HG03521 (cell line): ENCODE measurements around the gene ELFN2.
"Not testable (repeated sequence)": the region's sequence is repeated elsewhere in the genome, so short reads cannot be mapped to it uniquely, and the experiment has no call there.

Experiments used
- ATAC-seq: cut with Tn5 transposase; IDR thresholded peaks from one replicate; pipeline ENCODE4 v1.9.1; 2021; ENCODE audit warnings: mild to moderate bottlenecking, moderate library complexity; ENCODE audit not compliant: unreplicated experiment

ELFN2 gene

DNA sequence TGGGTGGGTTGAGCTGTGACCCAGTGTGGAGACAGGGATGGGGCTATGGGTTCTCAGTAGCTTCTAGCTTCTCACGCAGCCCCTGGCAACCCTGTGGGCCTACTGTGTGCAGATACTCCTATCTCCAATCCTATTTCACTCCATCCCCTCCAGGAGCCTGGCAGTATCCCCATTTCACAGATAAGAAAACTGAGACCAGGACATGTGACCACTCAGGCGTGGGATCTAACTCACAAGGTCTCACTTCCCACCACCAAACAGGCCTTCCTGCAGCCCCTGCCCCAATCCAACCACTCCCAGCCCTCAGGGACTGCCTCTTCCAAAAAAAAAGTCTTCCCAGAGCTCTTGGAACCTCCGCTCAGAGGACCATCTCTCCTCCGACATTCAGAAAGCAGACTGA is 15.6 kb downstream of the ELFN2 start:
- no peak for ATAC-seq

DNA sequence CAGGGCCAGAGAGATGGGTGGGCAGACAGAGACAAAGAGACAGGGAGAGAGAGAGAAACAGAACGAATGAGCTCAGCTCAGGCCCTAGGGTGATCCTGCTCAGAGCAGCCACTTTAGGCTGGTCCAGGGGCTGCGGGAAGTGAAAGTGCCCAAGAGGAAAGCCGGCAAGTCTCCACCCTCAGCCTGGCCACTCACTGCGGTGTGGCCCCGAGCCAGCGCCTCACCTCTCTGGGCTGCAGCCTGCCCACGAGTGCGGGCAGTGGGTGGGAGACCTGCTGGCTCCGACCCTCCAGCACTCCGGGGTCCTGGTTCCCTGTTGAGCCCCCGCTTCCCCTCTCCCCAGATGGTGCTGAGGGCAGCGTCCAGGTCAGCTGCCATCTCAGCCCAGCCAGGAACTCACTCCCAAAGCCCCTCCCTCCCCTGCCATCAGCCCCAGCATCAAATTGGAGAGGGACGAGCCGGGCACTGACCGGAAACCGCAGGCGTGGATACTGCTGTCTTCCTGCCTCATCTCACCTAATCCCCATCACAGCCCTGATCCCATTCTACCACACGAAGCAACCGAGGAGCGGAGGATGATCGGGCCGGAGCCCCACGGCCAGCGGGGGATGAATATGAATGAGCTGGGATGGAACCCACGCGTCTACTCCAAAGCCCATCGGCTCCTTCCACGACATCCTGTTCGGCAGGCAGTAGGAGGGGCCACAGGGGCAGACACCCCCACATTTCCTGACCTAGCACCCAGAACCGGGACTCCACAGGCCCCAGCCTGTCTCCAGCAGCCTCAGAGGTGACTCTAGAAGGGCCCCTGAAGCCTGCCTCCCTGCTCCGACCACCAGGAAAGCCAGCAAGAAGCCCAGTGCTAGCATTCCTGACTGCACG is 16.9 kb downstream of the ELFN2 start:
- no peak for ATAC-seq

DNA sequence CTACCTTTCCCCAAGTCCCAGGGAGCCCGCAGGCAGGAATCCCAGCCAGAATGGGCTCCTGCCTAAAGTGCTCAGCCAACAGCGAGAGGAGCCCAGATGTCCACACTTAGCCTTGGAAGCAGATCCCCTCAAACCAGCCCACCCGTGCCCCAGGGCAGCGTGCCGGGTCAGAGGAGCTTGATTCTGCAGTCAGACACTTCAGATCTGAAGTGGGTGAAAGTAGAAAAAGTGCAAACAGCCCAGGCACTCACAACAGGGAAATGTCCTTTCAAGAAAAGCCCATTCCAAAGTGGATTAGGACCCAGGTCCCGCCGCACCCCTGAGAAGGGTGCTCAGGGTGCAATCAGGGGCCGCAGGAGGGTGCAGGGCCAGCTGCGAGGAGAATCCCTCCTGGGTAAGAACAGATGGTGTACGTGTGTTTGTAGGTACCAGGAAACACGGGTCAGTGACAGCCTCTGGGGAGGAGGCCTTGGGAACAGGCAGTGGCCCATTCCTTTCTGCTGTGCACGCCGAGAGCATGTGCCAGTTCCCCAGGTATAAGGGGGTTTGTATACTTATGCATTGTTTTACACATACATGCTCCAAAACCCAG is 17.7 kb downstream of the ELFN2 start:
- ATAC-seq: no peak

DNA sequence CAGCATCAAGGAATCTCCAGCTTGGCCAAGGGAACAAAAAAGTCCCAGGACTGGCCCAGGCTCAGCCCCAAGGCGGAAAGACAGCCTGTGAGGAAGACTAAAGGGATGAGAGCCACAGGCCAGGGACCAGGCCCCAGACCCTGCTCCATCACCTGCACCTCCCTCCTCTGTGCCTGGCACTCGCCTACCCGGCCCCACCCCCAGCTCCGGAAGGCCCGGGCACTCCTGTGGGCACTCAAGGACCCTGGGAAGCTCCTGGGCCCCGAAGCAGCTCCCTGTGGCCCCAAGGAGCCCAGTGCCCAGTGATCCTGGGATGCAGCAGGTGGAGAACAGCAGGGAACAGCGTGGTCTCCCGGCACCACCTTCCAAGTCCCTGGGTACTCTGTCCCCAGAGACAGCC is 18.2 kb downstream of the ELFN2 start:
- no peak for ATAC-seq

DNA sequence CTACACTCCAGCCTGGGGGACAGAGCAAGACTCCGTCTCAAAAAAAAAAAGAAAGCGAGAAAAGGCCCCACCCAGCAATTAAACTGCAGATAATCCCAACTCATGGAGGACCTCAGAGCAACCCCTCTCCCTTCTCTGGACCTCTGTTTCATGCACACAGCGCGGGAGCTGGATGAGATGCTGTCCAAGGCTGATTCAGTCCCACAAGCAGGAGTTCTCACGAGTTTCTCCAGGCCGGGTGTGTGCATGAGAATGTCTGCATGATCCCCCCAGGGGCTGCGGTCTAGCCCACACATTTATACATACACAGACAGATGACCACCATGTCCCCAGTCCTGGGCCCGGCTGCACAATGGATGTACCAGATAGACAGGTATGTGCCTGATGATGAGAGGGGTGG is 19.4 kb downstream of the ELFN2 start:
- no peak for ATAC-seq

DNA sequence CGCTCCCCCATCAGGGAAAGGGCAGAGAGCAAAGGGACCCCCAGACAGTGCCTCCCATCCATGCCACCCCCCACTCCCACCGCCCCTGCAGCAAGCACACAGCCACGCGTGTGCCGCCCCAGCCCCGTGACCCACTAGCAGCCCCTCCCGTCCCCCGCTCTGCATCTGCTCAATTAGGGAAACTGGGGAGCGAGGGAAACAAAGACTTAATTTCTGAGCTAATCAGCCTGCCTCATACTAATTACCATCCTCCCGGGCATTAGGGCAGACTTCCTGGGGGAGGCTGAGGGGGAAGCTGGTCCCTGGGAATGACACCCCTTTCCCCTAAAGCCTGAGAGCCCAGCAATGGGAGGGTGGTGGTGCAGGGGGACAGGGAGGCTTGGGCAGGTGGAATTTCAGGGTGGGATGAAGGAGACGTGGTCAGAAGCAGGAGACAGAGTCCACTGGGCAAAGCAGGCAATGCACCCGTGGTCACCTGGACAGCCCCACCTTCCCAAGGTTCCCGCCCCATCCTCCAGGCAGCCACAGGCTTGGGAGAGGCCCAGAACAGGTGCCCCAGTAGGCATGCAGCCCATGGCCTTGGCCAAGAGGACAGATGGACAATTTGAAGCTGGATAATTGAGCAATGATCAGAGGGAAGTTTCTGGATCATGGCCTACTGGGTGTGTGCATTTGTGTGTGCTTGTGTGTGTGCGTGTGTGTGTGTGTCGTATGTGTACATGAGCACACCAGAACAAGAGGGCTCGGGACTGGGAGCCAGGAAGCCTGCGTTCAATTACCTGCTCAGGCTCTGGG is 20.6 kb downstream of the ELFN2 start:
- ATAC-seq: no peak

DNA sequence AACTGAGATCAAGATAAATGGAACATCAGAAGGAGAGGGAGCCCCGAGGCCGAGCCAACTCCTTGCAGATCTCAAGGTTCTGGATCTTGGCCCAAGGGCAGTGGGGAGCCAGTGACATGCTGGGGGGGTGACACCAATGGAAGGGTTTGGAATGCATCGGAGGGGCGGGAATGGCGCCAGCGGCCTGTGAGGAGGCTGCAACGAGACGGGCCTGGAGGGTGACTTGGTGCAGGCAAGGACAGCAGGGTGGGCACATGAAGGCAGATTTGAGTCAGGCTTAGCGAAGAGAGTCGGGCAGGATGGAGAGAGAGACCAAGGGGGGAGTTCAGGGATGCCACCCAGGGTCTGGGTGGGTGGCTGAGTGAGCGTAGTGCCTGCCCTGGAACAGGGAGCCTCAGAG is 23.2 kb downstream of the ELFN2 start:
- no peak for ATAC-seq

DNA sequence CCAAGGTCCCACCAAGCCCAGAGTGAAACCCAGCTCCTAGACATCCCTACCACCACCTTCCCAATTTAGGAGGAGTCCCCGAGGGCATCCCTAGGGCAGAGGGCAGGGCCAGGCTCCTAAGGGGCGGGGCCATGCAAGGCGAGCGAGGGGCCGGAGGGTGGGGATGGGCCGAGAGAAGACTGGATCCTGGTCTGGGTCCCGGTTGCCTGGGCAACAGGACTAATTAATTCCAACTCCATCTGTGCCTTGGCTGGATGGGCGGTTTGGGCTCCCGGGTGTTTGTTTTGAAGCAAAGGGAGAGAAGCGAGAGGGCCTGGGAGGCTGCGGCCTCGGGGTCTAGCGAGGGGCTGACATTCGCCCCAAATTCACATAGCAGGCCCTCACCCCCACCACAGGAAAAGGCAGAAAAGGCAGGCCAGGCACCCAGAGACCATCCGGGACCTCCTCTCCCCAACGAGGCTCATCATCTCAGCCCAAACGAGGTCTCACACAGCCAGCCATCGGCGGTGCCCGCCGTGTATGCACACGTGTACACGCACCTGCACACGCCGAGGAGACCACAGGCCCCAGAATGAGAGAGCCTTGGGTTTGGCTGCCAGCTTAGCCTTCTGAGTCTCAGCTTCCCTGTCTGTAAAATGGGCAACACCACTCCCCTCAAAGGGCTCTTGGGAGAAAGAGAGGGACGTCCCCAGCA is 23.9 kb downstream of the ELFN2 start:
- no peak for ATAC-seq

DNA sequence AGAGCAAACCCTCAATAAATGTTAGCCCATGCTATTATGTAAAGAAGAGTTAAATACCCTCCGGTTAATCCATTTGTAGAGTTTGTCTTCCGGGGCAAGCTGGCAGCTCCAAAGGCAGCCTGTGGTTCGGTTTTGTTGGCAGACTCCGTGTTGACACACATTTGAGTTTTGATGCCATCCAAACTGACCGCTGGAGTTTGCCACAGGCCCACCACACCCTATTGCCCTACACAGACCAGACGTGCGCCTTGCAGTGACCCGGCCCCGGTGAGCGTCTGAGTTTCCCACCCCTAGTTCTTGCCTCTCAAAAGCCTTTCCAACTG is 25.1 kb downstream of the ELFN2 start:
- ATAC-seq: no peak

DNA sequence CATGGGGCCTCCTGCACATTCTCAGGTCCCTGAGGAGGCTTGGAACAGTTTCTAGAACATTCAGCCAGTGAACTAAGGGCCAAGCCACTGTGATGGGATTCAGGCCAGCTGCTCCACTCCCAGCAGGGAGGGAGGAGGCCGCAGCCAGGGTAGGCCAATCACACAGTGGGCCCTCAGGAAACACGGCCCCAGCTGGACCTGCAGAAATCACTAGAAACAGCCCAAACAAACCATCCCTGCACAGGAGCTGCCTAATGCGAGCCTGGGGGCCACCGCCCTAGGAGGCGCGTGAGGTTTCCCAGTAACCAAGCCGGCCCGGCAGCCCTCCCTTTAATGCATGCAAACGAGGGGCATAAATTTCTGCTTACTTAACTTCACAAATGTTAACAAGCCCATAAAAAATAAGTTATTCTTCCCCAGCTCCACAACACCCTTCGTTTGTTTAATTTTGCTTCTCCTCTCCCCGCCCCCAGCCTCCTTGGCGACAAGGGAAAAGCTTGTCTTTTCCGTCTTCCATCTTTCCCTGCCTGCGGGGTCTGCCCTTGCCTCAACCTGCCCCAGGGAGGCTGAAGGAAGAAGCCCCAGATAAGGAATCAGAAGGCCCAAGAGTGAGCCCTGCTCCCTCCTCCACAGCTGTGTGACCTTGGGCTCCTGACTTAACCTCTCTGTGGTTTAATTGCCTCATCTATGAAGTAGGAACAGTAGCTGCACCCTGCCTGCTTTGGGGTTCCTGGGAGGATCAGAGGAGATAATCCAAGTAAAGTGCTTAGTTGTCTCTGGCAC is 25.7 kb downstream of the ELFN2 start:
- ATAC-seq: no peak

DNA sequence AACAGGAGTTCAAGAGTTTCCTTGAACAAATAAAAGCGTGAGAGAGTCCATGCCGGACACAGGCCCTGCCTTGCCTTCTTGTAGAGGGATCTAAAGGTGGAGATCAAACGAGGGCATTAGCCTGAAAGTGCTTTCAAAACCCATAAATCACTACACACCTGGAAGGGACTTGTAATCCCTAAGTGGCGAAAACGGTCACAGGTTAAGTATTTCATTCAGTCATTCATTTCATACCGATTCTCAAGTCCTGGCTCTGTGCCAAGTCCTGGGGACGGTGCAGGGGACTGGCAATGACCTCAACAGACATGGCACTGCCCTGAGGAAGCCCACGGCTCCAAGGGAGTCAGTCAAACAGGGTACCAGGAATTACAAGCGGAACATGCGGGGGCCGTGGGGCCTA is 26.6 kb downstream of the ELFN2 start:
- no peak for ATAC-seq

DNA sequence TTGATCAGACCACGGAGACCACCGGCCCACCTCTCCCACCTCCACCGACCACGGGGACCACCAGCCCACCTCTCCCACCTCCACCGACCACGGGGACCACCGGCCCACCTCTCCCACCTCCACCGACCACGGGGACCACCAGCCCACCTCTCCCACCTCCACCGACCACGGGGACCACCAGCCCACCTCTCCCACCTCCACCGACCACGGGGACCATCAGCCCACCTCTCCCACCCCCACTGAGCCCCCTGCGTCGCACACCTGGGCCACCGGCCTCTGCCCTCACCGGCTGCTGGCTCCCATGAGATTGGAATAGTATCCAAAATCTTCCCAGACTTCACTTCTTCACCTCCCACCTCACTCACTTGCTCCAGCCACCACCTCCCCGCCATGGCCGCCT is 27.8 kb downstream of the ELFN2 start:
- not testable (repeated sequence) for ATAC-seq

DNA sequence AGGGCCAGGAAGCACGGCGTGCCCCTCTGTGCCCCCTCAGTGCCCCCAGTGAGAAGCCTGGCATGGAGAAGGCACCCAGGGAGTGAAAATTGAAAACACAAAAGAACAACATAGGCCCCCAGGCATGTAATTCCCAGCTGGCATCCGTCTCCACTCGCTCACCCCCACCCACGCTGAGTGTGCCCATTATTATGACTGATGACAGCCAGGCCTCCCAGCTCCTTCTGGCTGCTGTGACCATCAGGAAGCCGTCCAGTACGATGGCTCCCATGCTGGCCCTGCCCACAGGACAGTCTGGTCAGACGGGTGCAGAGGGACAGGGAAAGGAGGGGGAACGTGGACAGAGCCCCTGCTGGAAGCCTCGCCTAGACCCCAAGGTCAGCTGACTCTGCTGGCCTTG is 30.1 kb downstream of the ELFN2 start:
- no peak for ATAC-seq

DNA sequence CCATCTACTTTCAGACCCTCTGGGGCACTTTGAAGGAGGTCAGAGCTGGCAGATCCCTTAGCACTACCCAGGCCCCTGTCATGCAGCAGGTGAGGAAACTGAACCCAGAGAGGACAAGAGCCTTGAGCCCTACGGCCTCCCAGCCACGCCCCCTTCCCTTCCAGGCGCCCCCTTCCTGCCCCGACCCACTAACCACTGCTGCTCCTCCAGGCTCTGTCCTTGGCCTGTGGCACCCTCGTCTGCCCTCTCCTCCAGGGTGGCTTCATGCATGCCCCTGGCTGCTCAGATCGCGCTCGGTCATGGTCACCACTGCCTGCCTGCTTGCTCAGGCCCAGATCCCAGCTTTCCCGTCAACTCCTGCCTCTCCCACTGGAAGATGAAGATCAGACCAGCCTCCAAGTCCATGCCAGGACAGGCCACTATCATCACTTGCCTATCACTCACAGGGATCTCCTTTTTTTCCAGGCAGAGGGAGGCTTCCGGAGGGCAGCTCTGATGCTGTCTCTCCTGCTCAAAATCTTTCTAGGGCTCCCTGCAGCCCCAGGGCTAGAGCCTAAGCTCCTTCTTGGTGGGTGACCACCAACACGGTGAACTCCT is 30.7 kb downstream of the ELFN2 start:
- ATAC-seq: no peak

DNA sequence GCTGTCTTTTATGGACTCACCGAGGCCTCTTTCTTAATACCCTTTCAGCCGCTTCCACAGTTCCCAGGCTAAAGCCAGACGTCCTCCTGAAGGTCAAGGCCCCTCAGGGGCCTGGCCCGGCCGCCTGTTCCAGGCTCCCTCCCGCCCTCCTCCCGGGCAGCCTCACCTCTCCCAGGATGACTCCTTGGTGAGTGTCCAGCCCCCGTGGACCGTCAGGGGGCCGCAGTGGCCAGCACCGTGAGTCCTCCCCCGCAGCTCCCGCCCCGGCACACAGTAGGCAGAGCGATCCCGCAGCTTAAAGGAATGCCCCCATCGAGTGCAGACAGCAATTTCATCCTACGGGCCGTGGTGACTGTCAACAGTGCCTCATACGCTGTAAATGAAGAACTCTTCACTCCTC is 32.9 kb downstream of the ELFN2 start:
- ATAC-seq: no peak

DNA sequence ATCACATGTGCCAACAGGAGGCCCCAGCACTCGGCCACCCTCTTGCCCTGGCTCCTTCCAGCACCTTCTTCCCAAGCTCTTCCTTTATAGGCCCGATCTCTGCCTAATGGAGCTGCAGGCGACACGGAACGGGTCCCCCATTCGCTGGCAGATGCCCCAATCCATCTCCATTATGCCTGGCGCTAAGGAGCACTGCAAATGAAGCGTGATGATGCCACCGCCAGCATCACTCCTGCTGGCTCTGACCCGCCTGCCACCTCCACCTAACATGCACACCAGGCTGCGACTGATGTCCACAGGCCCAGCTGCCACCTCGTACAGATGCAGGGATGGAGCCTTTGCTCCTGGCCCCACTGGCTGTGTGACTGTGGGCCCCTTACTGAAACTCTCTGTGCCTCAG is 33.5 kb downstream of the ELFN2 start:
- ATAC-seq: no peak

DNA sequence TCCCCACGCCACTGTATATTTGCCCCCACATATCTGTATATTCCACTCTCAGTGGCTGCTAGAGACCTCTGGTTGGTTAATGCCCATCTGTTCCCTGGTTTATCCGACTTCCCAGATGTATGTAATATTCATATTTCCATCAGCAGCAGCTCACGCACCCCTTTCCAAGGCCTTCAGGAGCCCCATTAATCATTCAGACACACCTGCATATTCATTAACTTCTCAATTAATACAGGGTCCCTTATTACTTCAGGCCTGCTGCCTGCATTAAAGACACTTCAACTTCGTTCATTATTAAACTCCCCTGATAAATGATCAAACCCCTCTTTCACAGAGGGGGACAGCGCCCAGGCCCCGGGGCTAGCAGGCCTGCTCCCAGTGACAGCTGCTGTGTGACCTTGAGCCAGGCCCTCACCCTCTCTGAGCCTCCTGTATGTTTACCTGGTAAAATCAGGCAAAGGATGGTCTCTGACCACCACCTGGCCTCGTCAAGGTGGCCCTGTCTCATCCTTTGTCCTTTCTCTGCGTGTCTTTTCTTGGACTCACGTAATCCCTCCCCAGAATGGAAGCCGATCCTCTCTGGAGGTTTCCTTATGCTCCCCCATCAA is 34.5 kb downstream of the ELFN2 start:
- no peak for ATAC-seq

DNA sequence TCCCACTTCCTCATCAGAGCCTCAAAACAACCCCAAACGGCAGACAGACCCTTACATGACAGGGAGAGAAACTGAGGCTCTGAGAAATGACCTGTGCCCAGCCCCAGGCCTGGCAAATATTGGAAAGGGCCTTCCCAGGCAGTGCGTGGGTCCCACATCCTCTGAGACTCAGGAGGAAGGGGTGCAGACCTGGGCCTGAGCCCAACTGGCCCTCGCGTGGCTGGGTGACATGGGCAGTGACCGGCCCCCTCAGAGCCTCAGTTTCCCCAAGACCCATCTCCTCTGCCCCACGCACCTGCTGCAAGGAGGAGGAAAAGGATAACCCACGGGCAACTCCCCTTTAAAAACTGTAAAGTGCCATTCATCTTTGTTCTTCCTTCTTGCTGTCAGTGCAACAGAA is 35.6 kb downstream of the ELFN2 start:
- ATAC-seq: no peak

DNA sequence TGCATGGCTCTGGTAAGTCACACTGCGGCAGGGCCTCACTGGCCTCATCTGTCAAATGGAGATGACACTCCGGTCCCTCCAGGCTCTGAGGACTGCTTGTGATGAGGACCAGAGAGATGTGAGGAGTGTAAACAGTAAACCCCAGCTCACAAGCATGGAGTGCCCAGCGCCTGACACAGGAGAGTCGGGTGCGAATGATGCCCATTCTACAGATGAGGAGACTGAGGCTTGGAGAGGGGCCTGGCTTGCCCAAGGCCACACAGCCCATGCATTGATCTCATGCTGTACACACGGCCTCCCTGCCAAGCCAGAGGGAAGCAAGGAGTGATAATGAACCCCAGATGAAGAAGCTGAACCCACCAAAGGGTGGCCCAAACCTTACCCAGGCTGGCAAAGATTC is 37.2 kb downstream of the ELFN2 start:
- ATAC-seq: no peak

DNA sequence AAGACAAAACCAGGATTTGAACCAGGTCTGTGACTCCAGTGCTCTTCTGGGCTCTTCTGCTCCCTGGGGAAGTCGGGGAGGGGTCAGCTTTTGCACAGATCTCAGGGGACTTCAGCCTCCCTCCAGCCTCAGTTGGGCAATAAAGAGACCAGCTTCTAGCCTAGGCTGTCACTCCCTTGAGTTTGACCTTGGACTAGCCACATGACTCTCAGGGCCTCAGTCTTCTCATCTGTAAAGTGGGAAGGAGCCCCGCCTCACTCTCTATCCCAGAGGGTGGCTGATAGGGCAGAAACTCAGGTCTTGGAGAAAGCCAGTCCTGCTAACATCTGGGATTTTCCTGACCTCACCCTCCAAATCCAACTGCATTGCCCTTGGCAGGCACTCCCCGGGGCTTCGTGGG is 38.7 kb downstream of the ELFN2 start:
- no peak for ATAC-seq
